22Rv1 (cell line): ENCODE measurements around the gene NAP1L2.
A peak's percentile ranks its signal among the peaks of the same experiment; 100 is the strongest.

Source experiments
- H3K27ac ChIP-seq: fragments of 450-650 bp; 2 replicates; pipeline ENCODE4 v1.5.1; 2017
- ZFX ChIP-seq: fragments of 450-650 bp; IDR thresholded peaks from 2 replicates; pipeline ENCODE4 v1.6.1; 2017; ENCODE audit warnings: antibody characterized with exemption, borderline replicate concordance
- TF ChIP-seq, protein P1 (sequence below): fragments of 450-650 bp; IDR thresholded peaks from 2 replicates; pipeline ENCODE4 v1.5.1; 2017; ENCODE audit warnings: mild to moderate bottlenecking

Gene NAP1L2

DNA sequence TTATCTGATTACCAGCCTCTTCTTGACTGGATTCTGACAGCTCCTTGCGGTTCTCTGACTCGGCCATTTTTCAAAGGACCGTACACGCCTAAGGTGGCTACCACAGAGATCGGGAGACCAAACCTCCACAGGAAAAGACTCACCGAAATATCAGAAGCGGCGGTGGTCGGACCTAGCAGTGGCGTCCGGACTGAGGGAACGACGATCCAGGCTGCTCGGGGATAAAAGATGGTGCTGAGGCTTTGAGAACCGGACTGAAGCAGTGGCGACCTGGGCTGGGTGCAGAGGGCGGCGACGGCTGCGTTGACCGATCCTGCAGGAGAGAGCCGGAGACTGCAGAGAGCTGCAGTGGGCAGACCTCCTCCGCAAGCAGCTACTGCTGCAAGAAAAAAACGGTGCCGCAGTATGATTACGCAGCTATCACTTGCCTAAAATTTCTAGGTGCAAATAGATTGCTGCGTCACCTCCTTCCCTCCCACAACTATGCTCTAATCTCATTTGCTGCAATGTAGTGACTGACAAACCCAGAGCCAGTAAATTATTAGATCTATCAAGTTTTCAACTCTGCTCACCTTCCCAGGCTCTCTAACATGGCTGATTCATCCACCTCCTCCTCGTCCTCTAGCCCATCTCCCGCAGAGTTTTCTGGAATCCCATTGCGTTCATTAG lies at the start of gene NAP1L2:
Gene NAP1L2, minus strand, starts transcription at position 426 of the 669 bp plus-strand sequence. Its CDS starts 359 bp downstream, at position 67.
- TF ChIP-seq, protein P1, sequence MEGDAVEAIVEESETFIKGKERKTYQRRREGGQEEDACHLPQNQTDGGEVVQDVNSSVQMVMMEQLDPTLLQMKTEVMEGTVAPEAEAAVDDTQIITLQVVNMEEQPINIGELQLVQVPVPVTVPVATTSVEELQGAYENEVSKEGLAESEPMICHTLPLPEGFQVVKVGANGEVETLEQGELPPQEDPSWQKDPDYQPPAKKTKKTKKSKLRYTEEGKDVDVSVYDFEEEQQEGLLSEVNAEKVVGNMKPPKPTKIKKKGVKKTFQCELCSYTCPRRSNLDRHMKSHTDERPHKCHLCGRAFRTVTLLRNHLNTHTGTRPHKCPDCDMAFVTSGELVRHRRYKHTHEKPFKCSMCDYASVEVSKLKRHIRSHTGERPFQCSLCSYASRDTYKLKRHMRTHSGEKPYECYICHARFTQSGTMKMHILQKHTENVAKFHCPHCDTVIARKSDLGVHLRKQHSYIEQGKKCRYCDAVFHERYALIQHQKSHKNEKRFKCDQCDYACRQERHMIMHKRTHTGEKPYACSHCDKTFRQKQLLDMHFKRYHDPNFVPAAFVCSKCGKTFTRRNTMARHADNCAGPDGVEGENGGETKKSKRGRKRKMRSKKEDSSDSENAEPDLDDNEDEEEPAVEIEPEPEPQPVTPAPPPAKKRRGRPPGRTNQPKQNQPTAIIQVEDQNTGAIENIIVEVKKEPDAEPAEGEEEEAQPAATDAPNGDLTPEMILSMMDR, result no peak
- TF ChIP-seq ZFX, result no peak
- H3K27ac ChIP-seq, result peak within 1 kb of the TSS; percentile 74

GRCh38 chrX:73262991-73263390 lies 48.3 kb upstream of the NAP1L2 start:
- no peak overlapping the region for H3K27ac ChIP-seq
- TF ChIP-seq, protein P1, result peak; percentile 32
- TF ChIP-seq ZFX, result no peak

- H3K27ac ChIP-seq, result no peak overlapping the region
- no peak for TF ChIP-seq ZFX
- TF ChIP-seq, protein P1, result no peak
These were observed 24.6 kb upstream of the NAP1L2 start for GRCh38 chrX:73239242-73239641.

- H3K27ac ChIP-seq, result no peak overlapping the region
- TF ChIP-seq, protein P1, result no peak
- TF ChIP-seq ZFX, result no peak
These were observed 3.0 kb upstream of the NAP1L2 start for GRCh38 chrX:73217621-73218020.

DNA sequence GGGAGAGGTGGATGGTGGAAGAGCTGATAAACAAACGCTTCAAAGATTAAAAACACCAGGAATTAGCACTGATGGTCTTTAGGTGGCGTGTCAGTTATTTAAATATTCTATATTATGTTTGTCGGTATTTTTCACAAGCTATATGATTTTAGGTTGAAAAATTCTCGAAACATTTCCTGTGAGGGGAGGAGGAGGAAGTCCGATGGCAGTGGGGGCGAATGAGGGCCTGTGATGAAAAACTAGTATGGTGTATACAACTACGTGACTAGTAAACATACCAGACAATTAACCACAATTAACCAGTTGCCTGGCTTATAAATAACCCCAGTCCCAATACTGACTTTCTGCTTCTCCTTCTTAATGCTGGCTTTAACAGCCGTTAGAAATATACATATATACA lies 595 bp upstream of the NAP1L2 start:
- no peak for TF ChIP-seq ZFX
- TF ChIP-seq, protein P1, result no peak
- H3K27ac ChIP-seq, result peak overlapping the region; percentile 74

GRCh38 chrX:73213734-73214425 lies 771 bp downstream of the NAP1L2 start:
- no peak for TF ChIP-seq ZFX
- TF ChIP-seq, protein P1, result no peak
- H3K27ac ChIP-seq, result peak overlapping the region; percentile 74

DNA sequence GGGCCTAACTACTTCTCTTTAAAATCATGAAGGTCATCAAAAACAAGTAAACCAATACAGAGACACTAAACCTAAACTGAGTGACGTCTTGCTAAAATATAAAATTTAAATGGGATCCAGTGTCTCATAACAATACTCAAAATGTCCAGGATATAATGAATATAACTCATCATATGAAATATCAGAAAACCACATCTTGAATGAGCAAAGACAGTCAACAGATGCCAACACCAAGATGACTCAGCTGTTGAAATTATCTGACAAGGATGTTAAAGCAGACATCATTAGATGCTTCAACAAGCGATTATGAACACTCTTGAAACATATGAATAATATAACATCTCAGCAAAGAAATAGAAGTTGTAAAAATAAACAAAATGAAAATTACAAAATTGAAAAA lies 8.3 kb downstream of the NAP1L2 start:
- TF ChIP-seq, protein P1, result no peak
- TF ChIP-seq ZFX, result no peak
- no peak overlapping the region for H3K27ac ChIP-seq
